ENCODE results near the gene TBX2.

Gene TBX2

DNA sequence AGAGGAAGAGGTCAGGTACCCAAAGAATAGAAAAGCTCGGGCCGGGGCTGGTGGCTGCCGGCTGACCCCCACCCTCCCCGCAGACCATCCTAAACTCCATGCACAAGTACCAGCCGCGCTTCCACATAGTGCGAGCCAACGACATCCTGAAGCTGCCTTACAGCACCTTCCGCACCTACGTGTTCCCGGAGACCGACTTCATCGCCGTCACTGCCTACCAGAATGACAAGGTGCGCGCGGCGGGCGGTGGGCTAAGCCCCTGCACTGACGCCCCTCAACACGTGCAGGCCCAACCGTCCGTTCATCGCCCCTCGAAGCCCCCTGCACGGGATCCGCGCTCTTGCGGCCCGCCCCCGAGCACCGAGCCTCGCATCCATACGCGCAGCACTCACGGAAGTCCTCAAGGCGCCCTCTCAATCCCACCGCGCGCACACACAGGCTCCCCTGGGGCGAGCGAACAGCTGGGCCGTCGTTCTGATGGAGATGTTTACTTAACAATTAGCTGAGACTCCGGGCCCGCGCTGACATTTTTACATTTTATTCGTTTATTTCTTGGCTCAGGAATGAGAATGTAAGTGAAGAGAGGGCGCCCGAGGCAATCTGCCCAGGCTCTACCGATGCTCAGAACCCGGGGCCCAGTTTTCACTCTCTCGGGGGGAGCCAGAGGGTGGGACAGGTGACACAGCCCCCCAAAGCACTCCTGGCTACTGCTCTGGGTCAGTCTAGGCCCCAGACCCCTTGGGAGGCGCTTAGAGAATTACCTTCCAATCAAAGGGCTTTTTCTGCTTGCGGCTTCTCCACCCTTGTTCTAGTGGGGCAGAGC, 3.5 kb downstream of the TBX2 start:
- no peak for DNase-seq

DNA sequence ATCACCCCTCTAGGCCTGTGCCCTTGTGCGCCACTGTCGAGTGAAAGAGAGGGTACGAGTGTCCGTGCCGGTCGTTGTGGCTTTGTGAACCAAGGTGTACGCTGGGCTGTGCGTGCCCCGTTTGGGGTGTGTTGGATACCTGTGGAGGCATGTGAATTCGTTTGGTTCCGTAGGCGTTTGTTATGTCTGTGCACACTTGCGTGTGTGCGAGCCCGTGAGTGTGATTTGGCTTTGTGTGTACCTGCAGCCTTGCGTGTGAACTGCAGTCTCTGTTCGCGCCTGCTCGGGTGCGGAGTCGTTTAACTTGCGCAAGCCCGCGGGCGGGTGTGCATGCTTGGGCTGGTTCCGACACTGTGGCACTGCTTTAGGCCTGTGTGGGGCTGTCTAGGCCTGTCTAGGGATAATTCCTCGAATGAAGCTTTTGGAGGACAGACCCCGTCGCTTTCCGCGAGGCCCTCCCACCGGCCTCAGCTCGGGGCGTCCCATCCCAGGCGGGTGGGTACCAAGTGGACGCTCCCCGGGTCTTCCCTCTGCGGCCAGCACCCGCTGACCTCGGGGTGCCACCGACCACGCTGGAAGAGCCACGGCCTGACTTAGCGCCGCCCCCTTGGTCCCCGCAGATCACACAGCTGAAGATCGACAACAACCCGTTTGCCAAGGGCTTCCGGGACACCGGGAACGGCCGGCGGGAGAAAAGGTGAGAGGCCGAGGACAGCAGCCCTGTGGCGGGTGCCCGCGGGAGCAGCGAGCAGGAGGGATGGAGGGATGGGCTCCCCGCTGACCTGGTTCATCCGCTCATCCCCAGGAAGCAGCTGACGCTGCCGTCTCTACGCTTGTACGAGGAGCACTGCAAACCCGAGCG, 4.4 kb downstream of the TBX2 start:
- DNase-seq, result no peak

DNA sequence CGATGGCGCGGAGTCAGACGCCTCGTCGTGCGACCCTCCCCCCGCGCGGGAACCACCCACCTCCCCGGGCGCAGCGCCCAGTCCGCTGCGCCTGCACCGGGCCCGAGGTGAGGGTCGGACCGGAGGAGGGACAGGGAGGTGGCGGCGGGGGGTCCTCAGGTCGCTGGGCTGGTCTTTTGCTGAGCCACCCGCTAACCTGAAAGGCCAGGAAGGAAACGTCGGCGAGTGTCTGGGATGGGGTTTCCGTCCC, 4.9 kb downstream of the TBX2 start:
- DNase-seq, result no peak

DNA sequence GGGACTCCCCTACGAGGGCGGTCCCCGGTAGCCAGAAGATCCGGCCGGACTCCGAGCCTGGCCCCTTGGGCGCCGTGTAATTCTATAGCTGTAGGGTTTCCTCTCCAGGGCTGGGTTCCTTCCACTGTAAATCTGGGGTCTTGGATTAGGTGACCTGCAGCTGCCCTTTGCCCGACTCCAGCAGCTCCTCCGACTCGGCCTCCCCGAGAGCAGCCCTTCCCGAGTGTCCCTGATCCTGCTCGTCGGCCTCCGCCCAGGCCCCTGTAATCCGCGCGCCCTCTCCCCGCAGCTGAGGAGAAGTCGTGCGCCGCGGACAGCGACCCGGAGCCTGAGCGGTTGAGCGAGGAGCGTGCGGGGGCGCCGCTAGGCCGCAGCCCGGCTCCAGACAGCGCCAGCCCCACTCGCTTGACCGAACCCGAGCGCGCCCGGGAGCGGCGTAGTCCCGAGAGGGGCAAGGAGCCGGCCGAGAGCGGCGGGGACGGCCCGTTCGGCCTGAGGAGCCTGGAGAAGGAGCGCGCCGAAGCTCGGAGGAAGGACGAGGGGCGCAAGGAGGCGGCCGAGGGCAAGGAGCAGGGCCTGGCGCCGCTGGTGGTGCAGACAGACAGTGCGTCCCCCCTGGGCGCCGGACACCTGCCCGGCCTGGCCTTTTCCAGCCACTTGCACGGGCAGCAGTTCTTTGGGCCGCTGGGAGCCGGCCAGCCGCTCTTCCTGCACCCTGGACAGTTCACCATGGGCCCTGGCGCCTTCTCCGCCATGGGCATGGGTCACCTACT, 5.5 kb downstream of the TBX2 start:
- DNase-seq, result no peak

DNA sequence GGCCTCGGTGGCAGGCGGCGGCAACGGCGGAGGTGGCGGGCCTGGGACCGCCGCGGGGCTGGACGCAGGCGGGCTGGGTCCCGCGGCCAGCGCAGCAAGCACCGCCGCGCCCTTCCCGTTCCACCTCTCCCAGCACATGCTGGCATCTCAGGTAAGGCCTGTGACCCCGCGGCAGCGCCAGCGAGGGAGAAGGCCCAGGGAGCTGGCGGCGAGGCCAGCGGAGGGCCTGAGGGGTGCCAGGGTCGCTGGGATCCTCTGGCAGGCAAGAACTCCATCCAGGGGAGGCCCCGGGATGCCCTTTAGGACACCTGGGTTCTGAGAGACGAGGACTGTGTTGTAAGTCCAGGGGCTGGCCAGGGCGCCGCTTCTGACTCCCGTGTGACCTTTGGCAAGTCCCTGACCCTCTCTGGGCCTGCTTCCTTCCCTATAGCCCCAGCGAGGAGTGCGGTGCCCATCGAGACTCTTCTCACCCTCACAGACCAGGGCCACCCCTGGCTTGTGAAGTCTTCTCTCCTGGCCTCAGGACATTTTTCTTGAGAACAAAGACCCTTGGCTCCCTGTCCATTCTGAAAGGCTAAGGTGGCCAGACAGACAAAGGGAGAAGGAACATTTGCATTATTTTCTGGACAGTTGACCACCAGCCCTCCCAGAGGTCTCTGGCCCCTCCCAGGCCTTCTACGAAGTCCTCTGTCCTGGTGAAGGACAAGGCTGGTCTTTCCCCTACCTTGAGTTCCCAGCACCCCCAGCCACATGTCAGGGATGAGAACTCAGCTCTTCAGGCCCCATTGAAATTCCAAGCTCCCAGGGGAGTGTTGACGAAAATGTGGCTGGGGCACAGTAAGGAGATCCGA, 6.3 kb downstream of the TBX2 start:
- no peak for DNase-seq

DNA sequence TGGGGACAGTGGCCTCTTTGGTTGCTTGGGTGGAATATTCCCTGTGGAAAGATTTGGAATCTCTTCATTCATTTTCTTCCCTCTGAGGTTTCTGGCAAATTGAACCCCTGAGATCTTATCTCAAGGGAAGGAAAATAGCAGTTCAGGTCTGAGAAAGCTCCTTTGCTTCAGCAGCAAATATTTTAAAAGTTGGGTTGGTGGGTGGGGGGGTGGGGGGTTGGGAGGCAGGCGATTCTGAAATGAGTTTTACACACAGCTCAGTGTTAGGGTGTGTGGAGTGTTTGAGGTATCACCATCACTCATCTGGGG, 6.8 kb downstream of the TBX2 start:
- no peak for DNase-seq

DNA sequence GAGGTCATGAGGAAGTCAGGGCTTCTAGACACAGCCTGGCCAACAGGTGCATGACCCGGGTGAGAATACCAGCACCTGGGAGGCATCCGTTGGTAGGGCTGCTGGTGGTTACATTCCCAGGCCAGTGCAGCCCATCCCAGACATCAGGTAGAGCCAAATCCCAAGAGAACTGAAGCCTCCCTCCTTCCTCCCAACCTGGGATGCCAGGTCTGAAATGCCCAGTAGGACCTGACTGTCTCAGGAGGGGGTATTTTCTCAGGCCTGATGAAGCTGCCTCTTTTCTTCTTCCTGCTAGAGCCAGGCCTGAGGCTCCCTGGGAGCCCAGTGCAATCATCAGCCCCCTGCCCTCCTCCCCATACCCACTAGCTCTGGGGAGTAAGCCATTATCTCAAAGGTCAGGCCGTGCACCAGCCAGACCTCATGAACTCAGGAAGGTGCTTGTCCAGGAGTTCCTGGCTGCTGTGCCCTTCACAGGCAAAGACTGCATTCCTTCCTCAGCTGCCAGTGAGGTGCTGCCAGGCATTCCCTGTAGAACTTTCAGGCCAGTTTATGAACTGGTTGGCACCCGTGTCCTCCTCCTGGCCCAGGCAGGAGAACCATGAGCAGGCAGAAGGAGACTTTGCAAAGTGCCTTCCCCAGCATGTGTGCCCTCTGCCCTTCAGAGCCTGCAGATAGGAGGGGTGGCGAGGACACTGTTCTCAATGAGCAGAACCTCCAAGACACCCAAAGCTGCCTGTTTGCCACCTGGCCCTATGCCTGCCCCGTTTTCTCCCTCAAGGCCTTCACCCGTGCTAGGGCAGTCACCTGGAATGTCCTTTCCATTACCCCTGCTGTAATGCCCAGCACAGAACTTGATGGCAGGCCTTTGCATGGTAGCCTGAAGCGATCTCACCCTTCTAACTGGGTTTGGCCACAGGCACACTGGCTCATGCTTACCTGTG, 7.6 kb downstream of the TBX2 start:
- no peak for DNase-seq

DNA sequence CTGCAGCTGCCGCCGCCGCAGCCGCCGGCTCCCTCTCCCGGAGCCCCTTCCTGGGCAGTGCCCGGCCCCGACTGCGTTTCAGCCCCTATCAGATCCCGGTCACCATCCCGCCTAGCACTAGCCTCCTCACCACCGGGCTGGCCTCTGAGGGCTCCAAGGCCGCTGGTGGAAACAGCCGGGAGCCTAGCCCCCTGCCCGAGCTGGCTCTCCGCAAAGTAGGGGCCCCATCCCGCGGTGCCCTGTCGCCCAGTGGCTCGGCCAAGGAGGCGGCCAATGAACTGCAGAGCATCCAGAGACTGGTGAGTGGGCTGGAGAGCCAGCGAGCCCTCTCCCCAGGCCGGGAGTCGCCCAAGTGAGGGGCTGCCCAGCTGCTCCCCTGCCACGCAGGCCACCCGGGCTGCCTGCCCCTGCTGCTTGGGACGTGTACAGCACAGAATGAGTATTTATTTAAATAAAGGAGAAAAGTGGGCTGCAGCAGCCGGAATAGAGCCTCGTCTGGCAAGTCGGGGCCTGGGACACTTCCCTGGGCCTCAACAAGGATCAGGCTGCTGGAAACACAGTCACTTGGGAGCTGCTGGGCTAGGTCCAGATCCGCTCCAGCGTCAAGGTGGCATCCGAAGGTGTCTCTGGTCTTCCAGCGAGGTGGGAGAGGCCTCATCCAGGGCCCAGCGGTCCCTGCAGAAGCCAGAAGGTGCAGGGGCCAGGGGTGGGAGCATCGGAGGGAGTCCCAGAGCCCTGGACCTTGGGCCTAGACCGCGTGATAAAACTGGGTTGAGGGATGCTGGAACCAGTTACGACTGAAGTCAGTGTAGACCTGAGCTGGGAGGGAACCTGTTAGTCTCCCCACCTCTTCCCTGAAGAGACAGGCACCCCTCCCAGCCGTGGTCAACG, 8.8 kb downstream of the TBX2 start:
- no peak for DNase-seq

DNA sequence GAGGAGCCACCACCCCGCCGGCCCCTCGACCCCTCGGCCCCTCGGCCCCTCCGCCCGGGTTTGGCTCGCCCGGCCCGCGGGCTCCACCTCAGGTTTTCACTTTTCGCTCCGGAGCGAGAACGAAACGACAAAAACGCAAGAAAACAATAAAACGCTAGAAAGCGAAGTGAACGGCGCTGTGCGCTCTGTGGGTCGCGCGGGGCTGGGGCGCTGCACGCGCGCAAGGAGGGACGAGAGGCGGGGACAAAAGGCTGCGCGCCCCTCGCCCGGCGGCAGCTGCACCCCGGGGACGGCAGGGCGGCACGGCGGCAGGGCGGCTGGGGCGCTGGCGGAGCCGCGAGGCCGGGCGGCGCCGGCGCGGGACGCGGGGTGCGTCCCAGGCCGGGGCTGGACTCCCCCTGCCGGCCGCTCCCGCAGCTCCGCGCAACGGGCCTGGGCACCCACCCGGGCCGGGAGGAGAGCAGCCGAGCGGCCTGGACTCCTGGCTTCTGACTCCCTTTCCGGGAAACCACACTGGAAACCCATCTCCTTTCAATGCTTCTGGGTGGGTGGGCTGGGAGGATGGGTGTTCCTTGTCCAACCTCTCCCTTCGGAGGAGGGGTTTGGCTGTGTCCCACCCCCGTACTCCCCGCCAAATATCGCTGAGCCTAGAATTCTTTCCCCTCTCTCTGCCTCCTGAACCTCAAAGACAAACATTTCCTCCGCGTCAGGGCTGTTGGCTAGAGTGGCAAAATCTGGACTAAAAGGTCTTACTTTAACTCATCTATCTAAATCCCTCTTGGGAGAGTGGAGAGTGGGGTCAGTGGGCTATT, 9.9 kb downstream of the TBX2 start:
- no peak for DNase-seq

DNA sequence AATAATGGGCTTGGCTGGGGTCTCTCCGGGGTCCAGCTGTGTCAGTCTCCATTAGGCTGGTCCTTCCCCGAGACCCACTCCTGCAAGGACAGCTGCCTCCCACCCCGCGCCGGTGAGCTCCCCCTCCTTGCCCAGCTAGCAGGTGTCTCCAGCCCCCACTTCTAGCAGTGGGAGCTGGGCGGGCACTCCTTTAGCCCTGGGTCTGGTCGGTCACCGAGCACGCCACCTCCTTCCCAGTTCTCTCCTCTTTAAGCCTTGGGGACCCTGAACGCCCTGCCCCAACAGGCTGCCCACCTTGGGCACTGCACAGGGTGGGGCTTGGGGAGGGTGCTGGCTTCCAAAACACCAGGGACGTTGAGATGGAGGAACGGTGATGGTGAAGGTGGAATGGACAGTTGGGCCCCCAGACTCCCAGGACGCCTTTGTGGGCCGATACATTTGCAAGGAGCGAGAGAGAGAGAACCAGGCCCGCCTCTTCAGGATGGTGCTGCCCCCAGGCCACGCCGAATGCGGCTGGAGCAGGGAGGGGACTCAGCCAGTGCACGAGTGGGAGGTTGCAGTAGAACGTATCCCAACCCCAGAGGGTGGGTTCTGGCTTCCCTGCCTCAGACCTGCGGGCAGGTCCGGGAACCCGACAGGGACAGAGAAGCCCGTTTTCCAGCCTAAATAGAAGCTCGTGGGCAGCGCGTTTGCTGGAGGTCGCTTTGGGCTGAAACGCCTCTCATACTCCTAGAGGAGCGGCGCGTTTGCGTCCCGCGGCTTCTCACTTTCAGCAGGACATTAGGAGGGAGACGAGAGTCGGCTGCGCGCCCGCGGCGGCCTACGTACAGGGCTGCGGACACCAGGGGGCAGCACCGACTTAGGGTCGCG, 10.7 kb downstream of the TBX2 start:
- peak; percentile 79 for DNase-seq

DNA sequence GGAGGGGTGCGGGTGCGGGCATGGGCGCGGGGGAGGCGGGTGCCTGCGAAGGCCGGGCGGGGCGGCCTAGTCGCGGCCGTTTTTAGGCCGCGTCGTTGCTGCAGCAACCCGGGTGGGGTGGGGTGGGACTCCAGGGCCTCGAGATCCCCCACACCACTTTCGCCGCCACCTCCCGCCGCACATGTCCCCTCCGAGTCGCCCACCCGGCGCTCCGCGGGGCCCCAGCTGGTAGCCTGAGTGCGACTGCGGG, 11.3 kb downstream of the TBX2 start:
- DNase-seq, result no peak

DNA sequence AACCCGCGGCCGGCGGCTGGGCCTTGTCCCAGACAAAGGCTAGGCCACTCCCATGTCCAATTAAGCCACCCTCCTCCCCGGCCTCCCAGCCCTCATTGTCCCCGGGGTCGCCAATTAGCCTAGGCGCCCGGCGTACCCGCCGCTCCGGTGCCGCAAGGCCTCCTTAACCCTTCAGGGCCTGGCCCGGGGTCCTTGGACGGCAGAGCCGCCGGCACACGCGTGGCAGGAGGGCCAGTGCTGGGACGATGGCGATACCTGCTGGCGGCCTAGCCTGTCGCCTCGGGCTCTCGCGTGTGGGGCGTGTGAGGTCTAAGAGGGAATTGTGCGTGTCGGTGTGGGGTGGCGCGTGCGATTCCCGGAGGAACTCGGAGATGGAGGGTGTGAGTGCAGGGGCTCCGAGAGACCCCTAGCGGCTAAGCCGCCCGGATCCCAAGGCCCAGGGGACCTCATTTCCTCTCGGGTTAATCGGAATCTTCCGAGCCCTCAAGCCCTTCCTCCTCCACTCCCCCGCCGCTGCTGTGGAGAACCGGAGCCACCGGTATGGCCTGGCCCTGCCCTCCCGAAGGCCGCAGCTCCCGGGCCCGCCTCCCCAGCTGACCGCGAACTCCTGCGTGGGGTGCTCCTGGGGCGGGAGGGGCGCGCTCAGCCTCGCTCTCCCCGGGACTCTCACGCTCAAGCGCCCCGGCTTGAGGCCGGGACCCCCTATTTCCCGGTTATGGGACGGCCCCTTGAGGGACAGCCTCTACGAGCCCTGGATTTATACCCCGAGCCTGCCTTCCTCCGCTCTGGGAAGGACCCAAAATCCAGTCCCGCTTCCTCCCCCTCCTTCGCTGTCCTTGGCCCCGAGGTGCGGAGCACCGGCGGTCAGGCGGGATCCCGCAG, 11.9 kb downstream of the TBX2 start:
- DNase-seq, result no peak

DNA sequence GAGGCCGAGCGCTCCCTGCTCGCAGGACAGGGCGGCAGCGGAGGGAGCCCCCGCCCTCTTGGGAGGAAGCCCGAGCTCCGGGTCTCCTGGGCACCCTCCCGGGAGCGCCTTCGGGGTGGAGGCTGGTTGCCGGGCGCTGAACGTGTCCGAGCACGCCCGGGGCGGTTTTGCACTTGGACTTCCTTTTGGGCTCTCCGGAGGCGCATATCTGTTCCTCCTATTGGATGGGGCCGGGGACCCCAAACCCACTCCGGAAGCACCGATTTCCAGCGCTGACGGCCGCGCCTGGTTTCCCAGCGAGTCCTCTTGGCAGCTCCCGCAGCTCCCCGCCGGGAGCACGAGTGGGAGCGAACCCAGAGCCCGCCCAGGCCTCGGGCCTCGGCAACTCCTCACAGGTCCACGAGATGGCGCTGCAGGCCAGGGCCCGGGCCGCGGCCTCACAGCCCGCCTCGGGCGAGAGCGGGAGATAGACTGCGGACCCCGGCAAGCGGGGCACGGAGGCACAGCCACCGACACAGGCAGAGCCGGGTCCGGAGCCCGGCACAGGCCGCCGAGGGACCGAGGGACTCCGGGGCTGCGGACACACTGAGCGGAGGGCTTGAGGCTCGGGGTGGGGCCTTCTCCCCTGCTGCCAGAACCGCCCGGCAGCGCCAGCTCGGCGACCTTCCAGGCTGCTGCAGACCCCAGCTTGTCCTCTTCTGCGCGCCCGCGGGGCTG, 12.7 kb downstream of the TBX2 start:
- peak; percentile 74 for DNase-seq

DNA sequence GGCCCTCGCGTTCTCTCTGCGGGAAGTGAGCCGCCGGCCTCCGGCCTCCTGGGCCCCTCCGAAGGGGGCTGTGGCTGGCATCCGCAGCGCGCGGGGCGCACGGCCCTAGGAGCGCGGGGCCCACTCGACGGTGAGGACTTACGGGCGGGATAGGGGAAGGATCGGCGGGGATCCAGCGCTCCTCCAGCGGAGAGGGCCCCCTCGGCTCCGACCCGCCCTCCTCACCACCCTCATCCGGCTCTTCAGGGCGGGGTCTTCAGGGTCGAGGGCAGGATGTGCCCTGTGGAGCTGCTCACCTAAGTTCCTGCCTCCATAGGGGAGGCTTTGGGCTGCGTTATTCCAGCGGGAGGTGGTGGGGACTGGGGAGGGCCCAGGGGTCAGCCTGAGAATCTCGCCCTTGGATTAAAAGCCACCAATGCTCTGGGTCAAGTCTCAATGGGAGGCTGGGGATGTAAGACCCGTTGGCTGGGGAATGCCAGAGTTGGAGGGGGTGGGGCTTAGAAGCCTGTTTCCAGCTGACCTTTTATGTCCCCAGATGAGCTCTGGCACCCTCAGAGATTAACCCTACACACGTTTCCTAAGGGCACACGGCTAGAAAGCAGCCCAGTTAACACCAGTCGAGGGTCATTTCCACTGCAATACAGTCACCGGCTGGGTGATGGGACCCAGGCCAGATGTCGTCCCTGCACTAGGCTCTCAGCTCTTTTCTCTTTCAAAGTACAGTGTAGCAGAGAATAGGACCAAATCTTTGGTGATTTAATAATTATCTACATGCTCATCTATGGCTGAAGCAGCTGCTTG, 13.4 kb downstream of the TBX2 start:
- DNase-seq, result no peak

DNA sequence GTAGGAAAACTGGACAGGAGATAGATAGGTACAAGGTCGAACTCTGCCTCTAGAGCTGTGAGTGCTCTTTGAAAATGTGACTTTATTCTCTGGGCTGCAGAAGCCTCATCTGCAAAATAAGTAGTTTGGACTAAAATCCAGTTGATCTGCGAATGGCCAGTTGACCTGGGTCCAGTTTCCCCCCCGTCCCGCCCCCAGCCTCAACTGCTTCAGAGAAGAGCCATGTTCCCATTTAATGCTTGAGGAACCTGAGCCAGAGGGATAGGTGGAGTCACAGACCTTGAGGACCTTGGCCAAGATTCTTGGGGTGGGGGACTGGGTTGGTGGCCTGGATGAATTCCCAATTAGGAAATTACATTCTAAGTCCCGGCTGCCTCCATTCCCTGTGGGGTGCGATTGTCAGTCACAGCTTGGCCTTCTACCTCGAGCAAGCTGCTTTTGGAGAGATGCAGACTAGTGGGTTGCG, 14.1 kb downstream of the TBX2 start:
- no peak for DNase-seq
